Left lung (tissue), 10 donors: ENCODE data around the gene SPSB2. TPM values are rescaled to one million over a fixed set of nuclear protein-coding genes. Genes with fewer than 3 reads are reported as not detected.

Experiments used
- ATAC-seq: fragments of 200-7000 bp; cut with Tn5 transposase; one replicate; pipeline ENCODE4 v1.9.1; 2020; ENCODE audit warnings: moderate library complexity
- DNase-seq, 4 donors: peaks; one replicate each; pipeline ENCODE4 v3.0.0-alpha.2; 2013 to 2020
- H3K27ac ChIP-seq, 2 donors: fragments of 200-600 bp; sonication (generic) in 1 of 2; one replicate each; pipeline versions ENCODE4 v1.5.0 to v1.8.0; 2020 to 2021
- H3K27me3 ChIP-seq, 2 donors: fragments of 200-600 bp; sonication (generic) in 1 of 2; one replicate each; pipeline versions ENCODE4 v1.5.0 to v1.8.0; 2020 to 2021
- H3K36me3 ChIP-seq, 2 donors: fragments of 200-600 bp; sonication (generic) in 1 of 2; one replicate each; pipeline versions ENCODE4 v1.5.0 to v1.8.0; 2020 to 2021
- H3K4me1 ChIP-seq, 2 donors: fragments of 200-600 bp; one replicate each; pipeline ENCODE4 v1.8.0; 2021
- H3K4me3 ChIP-seq, 2 donors: fragments of 200-600 bp; sonication (generic) in 1 of 2; one replicate each; pipeline versions ENCODE4 v1.5.0 to v1.8.0; 2020 to 2021; ENCODE audit warnings: mild to moderate bottlenecking in 1 of 2
- H3K9me3 ChIP-seq, 2 donors: fragments of 200-600 bp; sonication (generic) in 1 of 2; one replicate each; pipeline versions ENCODE4 v1.5.0 to v1.8.0; 2020 to 2021
- intact Hi-C, 2 donors: fragments of 100-400 bp; cut with DNase I; formaldehyde crosslinking; loops; one replicate each; pipeline versions ENCODE4 v1.11.2 to v1.14.2; 2022
- polyA plus RNA-seq, 6 donors: library from polyadenylated mRNA; unstranded; fragments of 120-200 nt; gene quantifications; one replicate each; pipeline ENCODE4 v1.2.1, GENCODE V29; 2013; ENCODE audit not compliant: insufficient read length in 6 of 6
- total RNA-seq, 2 donors: library from RNA; stranded (reverse); fragmentation: NEBNext Ultra II Directional; extraction: Animal tissue kit (Norgen Biotek cat#: 25700); gene quantifications; one replicate each; pipeline ENCODE4 v1.2.1, GENCODE V29; 2021
- TF ChIP-seq, protein P1 (sequence below), 2 donors: fragments of 200-600 bp; sonication (generic) in 1 of 2; IDR thresholded peaks; one replicate each; pipeline versions ENCODE4 v1.5.0 to v1.8.0; 2021; ENCODE audit warnings: antibody characterized with exemption in 2 of 2
- donor health status: DM: no; HTN: yes; CAD: no.
- donor health status: DM: no; HTN: no; CAD: no.

SPSB2 gene
- total and polyA plus RNA-seq, 8 donors: 3.4 to 27.1 (median 8.4) TPM

DNA sequence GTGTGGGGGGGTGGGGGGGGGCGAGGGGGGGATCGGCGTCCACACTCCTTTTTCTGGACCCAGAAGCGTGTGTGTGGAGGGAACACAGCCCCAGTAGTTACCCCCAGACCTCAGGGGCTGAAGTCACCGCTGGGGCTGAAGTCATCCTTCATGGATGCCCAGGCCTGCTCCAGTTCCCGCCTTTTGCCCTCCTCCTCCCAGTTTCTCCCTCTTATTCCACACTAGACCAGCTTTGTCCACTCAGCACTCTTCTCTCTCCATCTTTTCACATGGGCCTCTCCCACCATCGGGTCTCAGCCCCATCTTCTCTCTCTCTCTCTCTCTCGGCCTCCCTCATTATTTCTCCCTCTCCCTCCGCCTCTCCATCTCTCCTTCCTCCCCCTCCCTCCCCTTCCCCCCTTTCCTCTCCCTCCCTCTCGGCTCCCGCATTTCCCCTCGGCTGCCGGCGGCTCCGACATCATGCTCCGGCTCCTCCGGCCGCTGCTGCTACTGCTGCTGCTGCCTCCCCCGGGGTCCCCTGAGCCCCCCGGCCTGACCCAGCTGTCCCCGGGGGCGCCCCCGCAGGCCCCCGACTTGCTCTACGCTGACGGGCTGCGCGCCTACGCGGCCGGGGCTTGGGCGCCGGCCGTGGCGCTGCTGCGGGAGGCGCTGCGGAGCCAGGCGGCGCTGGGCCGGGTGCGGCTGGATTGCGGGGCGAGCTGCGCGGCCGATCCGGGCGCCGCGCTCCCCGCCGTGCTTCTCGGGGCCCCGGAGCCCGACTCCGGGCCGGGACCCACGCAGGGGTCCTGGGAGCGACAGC is 44.9 kb downstream of the SPSB2 start, which contains the start of gene P3H3:
P3H3 (plus strand) TSS at position 426 of the 799 bp plus-strand sequence; CDS start at position 460, 34 bp downstream.
- DNase-seq: peak in 3 of 4 donors; percentile 49 to 84 (median 58)
- TF ChIP-seq, protein P1, sequence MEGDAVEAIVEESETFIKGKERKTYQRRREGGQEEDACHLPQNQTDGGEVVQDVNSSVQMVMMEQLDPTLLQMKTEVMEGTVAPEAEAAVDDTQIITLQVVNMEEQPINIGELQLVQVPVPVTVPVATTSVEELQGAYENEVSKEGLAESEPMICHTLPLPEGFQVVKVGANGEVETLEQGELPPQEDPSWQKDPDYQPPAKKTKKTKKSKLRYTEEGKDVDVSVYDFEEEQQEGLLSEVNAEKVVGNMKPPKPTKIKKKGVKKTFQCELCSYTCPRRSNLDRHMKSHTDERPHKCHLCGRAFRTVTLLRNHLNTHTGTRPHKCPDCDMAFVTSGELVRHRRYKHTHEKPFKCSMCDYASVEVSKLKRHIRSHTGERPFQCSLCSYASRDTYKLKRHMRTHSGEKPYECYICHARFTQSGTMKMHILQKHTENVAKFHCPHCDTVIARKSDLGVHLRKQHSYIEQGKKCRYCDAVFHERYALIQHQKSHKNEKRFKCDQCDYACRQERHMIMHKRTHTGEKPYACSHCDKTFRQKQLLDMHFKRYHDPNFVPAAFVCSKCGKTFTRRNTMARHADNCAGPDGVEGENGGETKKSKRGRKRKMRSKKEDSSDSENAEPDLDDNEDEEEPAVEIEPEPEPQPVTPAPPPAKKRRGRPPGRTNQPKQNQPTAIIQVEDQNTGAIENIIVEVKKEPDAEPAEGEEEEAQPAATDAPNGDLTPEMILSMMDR (IDR thresholded peaks at IDR 0.05): no peak

DNA sequence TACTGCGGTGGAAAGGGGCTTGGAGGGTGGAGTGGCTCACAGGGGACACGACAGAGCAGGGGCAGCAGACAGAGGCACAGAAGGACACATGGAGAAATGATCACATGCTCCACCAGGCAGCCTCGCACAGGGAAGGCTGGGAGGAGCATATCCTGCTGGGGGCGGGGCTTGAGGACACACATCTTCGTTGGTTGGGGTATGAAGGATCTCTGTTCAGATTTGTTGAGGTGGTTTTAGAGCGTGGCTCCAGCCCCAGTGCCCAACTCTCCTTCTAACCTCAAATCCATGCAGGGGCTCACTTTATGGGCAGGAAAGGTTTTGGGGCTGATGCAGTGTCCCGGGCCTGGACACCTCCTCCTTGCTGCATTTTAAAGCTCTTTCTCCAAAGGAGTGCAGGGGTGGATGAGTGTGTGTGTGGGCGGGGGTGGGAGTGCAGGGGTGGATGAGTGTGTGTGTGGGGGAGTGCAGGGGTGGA is 45.6 kb downstream of the SPSB2 start:
- intact Hi-C loops: no loop called here
- Histone ChIP-seq H3K27me3 (peaks cover 0 to 81% of the 10 kb centered on the region in 2 donors), H3K9me3 (no peaks in the 10 kb centered on the region), H3K4me1 (peaks cover 9 to 34% of the 10 kb centered on the region in 2 donors), H3K27ac (peak overlapping the region in 1 of 2 donors; percentile 56), H3K36me3 (no peaks in the 10 kb centered on the region), H3K4me3 (no peak overlapping the region)
- DNase-seq (peak; percentile 56 to 88 (median 74)), ATAC-seq (peak; percentile 53)
- TF ChIP-seq, protein P1 (IDR thresholded peaks at IDR 0.05): no peak

More for the DNA sequence above, 44.9 kb downstream of the SPSB2 start, which contains the start of gene P3H3:
- Histone ChIP-seq H3K36me3 (no peaks in the 10 kb centered on the region), H3K27me3 (peaks cover 0 to 75% of the 10 kb centered on the region in 2 donors), H3K9me3 (no peaks in the 10 kb centered on the region), H3K4me1 (peaks cover 9 to 34% of the 10 kb centered on the region in 2 donors), H3K27ac (peak within 1 kb of the TSS; percentile 37 to 70), H3K4me3 (peak within 1 kb of the TSS; percentile 57 to 72)
- peak; percentile 4 for ATAC-seq
- intact Hi-C loops: no loop called here

DNA sequence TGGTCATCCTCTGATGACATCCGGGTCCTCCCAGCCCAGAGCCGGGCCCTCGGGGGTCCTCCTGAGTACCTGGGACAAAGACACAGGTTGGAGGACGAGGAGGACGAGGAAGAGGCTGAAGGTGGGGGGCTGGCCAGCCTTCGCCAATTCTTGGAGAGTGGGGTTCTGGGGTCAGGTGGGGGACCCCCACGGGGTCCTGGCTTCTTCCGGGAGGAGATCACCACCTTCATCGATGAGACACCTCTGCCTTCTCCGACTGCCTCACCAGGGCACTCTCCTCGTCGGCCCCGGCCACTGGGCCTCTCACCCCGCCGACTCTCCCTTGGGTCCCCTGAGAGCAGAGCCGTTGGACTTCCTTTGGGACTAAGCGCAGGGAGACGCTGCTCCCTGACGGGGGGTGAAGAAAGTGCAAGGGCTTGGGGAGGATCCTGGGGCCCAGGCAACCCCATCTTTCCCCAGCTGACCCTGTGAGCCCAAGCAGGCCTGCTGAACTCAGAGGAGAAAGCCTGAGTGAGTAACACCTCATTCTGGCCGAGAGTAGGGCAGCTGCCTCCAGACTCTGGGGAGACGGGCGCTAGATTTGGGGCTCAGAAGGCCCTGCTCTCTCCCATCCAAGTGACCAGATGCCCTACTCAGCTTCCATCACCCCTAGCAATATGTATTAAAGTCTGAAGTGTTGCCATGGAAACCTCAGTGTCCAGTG is 46.2 kb downstream of the SPSB2 start:
- ATAC-seq (no peak), DNase-seq (no peak)
- intact Hi-C loops: no loop called here
- Histone ChIP-seq H3K9me3 (no peaks in the 10 kb centered on the region), H3K4me3 (no peak overlapping the region), H3K4me1 (peaks cover 9 to 39% of the 10 kb centered on the region in 2 donors), H3K36me3 (no peaks in the 10 kb centered on the region), H3K27ac (peak overlapping the region in 1 of 2 donors; percentile 56), H3K27me3 (peaks cover 0 to 87% of the 10 kb centered on the region in 2 donors)
- TF ChIP-seq, protein P1 (IDR thresholded peaks at IDR 0.05): no peak

DNA sequence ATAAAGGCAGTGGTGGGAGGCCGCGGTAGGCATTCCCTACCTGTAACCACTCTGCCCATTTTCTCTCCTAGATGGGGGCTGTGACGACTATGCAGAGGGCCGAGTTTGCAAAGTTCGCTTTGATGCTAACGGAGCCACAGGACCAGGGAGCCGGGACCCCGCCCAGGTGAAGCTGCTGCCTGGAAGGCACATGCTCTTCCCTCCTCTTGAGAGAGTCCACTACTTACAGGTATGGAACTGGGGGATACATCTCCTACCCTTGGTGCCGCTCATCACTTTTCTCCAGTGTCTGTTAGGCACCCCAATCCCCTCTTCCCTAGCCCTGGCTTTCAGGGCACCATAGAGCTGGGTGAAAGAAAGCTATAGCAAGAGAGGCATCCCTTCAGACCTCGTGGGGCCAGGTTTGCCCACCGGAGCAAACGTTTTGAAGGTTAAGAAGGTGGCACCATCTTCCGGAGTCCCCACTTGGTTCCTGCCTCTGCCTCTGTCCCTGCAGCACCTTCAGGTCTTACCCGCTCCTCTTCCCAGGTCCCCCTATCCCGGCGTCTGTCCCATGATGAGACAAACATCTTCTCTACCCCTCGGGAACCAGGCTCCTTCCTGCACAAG is 46.9 kb downstream of the SPSB2 start:
- no peaks in the 10 kb centered on the region for H3K36me3 ChIP-seq
- intact Hi-C loops: no loop called here
- H3K9me3 ChIP-seq: no peaks in the 10 kb centered on the region
- peaks cover 0 to 93% of the 10 kb centered on the region in 2 donors for H3K27me3 ChIP-seq
- H3K27ac ChIP-seq: no peak overlapping the region
- peaks cover 9 to 46% of the 10 kb centered on the region in 2 donors for H3K4me1 ChIP-seq
- H3K4me3 ChIP-seq: no peak overlapping the region
- no peak for DNase-seq
- no peak for ATAC-seq
- TF ChIP-seq, protein P1 (IDR thresholded peaks at IDR 0.05): no peak
